Measurements from ENCODE around the gene SALL1. TPM values are rescaled to one million over a fixed set of nuclear protein-coding genes. Genes with fewer than 3 reads are reported as not detected.

SALL1 gene
- total RNA-seq, 2 donors from 2014 or later, result not detected

DNA sequence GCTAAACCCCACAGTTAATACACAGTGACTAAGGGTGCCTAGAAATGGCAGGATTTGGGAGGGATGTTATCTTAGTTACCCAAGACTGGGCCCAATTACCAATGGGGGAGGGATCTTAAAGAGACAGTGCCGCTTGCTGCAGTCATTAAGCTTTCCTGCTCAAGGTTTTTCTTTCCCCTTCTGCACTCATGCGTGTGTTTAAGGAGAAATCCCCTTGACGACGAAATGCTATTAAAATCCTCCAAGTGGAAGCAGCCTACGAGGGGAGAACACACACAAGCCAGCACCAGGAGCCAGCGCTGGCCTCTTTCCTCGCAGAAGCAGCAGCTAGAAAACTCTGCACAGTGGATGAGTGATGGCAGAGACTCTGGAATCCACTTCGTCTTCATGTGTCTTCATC is 22.0 kb downstream of the SALL1 start:
- ATAC-seq (ENCODE audit: insufficient number of reproducible peaks, low FRiP score, low read depth), result no peak
- Histone ChIP-seq H3K36me3 (no peaks in the 10 kb centered on the region), H3K4me3 (no peak overlapping the region), H3K27ac (no peak overlapping the region), H3K9me3 (no peaks in the 10 kb centered on the region), H3K27me3 (replicated peaks; ENCODE audit: insufficient read depth) (no peaks in the 10 kb centered on the region), H3K4me1 (ENCODE audit: control insufficient read depth in 1 of 2, low read depth in 2 of 2) (no peaks in the 10 kb centered on the region)
- no peak for DNase-seq (ENCODE audit: low spot score)
- TF ChIP-seq, protein P1, sequence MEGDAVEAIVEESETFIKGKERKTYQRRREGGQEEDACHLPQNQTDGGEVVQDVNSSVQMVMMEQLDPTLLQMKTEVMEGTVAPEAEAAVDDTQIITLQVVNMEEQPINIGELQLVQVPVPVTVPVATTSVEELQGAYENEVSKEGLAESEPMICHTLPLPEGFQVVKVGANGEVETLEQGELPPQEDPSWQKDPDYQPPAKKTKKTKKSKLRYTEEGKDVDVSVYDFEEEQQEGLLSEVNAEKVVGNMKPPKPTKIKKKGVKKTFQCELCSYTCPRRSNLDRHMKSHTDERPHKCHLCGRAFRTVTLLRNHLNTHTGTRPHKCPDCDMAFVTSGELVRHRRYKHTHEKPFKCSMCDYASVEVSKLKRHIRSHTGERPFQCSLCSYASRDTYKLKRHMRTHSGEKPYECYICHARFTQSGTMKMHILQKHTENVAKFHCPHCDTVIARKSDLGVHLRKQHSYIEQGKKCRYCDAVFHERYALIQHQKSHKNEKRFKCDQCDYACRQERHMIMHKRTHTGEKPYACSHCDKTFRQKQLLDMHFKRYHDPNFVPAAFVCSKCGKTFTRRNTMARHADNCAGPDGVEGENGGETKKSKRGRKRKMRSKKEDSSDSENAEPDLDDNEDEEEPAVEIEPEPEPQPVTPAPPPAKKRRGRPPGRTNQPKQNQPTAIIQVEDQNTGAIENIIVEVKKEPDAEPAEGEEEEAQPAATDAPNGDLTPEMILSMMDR (IDR thresholded peaks at IDR 0.05), result no peak

DNA sequence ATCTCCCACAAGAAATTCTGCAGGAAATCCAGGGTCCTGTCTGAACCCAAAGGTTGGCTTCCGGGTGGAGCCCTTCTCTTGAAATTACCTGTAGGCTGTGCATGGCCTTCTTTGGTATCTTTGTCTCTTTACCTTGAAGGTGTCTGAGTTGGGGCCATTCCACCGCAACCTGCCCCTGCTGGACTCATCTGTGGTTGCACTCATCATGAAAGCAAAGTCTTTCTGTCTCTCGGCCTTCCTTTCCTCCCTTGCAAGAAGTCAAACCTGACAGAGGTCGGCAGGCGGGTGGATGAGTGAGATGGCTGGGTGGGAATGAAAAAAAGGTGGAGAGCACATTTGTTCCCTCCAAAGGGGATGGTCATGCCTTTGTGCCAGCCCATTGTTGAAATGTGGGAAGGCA is 25.1 kb downstream of the SALL1 start:
- DNase-seq (ENCODE audit: low spot score) (no peak), ATAC-seq (ENCODE audit: insufficient number of reproducible peaks, low FRiP score, low read depth) (no peak)
- TF ChIP-seq, protein P1 (IDR thresholded peaks at IDR 0.05), result no peak
- no peaks in the 10 kb centered on the region for H3K9me3 ChIP-seq
- H3K36me3 ChIP-seq, result no peaks in the 10 kb centered on the region
- no peak overlapping the region for H3K4me3 ChIP-seq
- no peaks in the 10 kb centered on the region for H3K4me1 ChIP-seq (ENCODE audit: control insufficient read depth in 1 of 2, low read depth in 2 of 2)
- H3K27me3 ChIP-seq (replicated peaks; ENCODE audit: insufficient read depth), result no peaks in the 10 kb centered on the region
- no peak overlapping the region for H3K27ac ChIP-seq

DNA sequence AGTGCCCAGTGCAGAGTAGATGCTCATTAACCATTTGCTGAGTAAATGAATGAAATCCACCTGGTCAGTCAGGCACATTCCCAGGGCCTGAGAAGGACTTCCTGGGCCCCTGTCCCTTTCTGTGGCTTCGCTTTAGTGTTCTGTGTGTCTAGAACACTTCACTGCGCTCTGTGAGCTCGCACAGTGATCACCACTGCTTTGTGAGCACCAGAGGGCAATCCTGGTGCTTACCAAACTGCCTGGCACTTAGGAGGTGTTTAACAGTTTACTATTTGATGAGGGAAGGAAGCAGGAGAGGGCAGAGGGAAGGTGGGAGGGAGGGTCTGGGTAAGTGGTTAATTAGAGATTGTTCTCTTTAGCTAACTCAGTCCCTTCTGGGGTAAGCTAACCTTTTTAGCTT is 26.2 kb downstream of the SALL1 start:
- ATAC-seq (ENCODE audit: insufficient number of reproducible peaks, low FRiP score, low read depth) (no peak), DNase-seq (ENCODE audit: low spot score) (no peak)
- no peaks in the 10 kb centered on the region for H3K27me3 ChIP-seq (replicated peaks; ENCODE audit: insufficient read depth)
- H3K27ac ChIP-seq, result no peak overlapping the region
- H3K36me3 ChIP-seq, result no peaks in the 10 kb centered on the region
- H3K9me3 ChIP-seq, result no peaks in the 10 kb centered on the region
- TF ChIP-seq, protein P1 (IDR thresholded peaks at IDR 0.05), result no peak
- H3K4me1 ChIP-seq (ENCODE audit: control insufficient read depth in 1 of 2, low read depth in 2 of 2), result no peaks in the 10 kb centered on the region
- H3K4me3 ChIP-seq, result no peak overlapping the region

DNA sequence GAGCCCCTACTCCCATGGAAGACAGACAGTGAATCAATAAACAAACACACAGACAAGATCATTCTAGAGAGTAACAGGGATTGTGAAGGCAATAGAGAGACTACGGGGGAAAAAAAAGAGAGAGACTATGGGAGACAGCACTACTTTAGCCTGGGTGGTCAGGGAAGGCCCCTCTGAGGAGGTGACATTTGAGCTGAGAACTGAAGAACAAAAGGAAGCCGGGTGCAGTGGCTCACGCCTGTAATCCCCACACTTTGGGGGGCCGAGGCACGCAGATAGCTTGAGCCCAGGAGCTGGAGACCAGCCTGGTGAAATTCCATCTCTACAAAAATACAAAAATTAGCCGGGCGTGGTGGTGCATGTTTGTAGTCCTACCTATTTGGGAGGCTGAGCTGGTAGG is 29.2 kb downstream of the SALL1 start:
- Histone ChIP-seq H3K4me3 (no peak overlapping the region), H3K4me1 (ENCODE audit: control insufficient read depth in 1 of 2, low read depth in 2 of 2) (no peaks in the 10 kb centered on the region), H3K27me3 (replicated peaks; ENCODE audit: insufficient read depth) (no peaks in the 10 kb centered on the region), H3K36me3 (no peaks in the 10 kb centered on the region), H3K9me3 (no peaks in the 10 kb centered on the region), H3K27ac (no peak overlapping the region)
- ATAC-seq (ENCODE audit: insufficient number of reproducible peaks, low FRiP score, low read depth), result no peak
- TF ChIP-seq, protein P1 (IDR thresholded peaks at IDR 0.05), result no peak
- no peak for DNase-seq (ENCODE audit: low spot score)

DNA sequence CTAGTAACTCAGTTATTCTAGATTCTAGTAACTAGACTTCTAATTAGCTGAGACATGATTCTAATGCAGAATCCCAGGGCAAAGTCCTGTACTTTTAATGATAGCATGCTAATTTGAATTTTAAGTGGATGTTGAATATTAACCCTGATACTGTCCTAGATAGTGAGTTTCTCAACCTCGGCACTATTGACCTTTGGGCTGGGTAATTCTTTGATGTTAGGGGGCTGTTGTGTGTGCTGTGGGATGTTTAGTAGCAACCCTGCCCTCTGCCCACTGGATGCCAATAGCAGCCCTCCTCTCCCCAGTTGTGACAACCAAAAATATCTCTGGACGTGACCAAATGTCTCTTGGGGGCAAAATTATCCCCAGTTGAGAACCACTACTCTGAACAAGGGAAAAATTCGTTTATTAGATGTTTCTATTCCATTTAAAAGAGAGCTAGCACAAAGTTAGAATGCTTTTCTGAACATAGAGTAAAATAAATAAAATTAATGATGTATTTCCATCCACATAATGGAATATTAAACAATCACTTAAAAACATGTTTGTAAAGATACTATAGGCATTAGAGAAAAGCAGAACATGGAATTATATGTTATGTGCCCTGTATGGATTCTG is 30.2 kb downstream of the SALL1 start:
- no peaks in the 10 kb centered on the region for H3K36me3 ChIP-seq
- no peaks in the 10 kb centered on the region for H3K27me3 ChIP-seq (replicated peaks; ENCODE audit: insufficient read depth)
- DNase-seq (ENCODE audit: low spot score), result no peak
- no peak overlapping the region for H3K4me3 ChIP-seq
- H3K9me3 ChIP-seq, result no peaks in the 10 kb centered on the region
- H3K4me1 ChIP-seq (ENCODE audit: control insufficient read depth in 1 of 2, low read depth in 2 of 2), result no peaks in the 10 kb centered on the region
- TF ChIP-seq, protein P1 (IDR thresholded peaks at IDR 0.05), result no peak
- no peak overlapping the region for H3K27ac ChIP-seq
- no peak for ATAC-seq (ENCODE audit: insufficient number of reproducible peaks, low FRiP score, low read depth)
